ENCODE measurements around the gene DHRS9. TPM values are rescaled to one million over a fixed set of nuclear protein-coding genes. Genes with fewer than 3 reads are reported as not detected.

The DHRS9 gene
- total RNA-seq, 6 donors from 2014 or later, result 2.1 to 24.2 (median 4.6) TPM

DNA sequence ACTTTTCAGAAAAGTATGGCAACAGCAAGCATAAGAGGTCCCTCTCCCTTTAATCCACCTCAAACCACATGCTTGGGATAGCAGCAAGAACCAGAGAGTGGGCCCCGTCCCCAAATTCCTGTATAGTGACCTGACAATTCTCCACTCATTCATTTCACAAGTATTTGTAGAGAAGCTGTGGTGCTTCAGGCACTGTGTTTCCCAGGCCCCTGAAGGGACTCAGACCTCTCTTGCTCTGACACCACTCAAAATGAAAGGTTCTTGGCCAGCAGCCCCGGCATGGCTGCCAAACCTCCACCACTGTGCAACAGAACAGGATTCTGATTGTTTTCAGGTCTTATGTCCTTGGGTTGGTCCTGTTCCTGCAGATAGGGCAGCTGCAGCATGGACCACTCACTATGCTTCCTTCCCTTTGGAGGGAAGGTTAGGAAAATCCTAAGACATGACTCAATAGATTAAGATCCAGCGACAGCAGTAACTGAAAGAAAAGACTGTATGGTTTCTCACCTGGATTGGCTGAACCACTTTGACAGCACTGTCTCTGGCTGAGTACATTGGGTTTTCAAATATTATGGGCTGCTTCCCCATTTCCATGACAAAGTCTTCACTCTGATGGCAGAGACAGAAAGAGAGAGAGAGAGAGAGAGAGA lies 67.6 kb downstream of the DHRS9 start:
- DNase-seq, result no peak

DNA sequence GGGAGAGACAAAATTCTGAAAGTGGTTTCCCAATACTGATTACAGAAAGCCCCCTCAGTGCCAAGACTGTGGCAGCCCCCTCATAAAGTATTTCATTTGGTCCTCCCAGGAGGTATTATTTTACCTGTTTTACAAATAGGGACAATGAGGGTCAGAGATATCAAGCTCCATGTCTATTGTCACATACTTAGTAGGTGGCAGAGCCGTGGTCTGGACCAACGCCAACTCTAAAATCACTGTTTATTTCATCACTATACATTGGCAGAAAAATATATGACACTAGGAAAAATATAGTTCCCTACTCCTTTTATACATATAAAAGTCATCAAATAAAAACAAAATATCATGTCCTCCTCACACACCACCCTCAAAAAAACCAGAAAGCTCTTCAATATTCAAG lies 68.6 kb downstream of the DHRS9 start:
- Histone ChIP-seq H3K9me3 (no peaks in the 10 kb centered on the region), H3K27ac (no peak overlapping the region), H3K36me3 (no peaks in the 10 kb centered on the region), H3K4me3 (no peak overlapping the region), H3K4me1 (no peaks in the 10 kb centered on the region), H3K27me3 (no peaks in the 10 kb centered on the region)
- no peak for DNase-seq
- no peak for ATAC-seq (ENCODE audit: low FRiP score in 2 of 2)
- 43 to 50% methylated on average over 2 of the region's 2 CpGs for WGBS, 2 donors
- TF ChIP-seq EP300 (IDR thresholded peaks at IDR 0.05) (no peak), POLR2AphosphoS5 (IDR thresholded peaks at IDR 0.05) (no peak), POLR2A (IDR thresholded peaks at IDR 0.05) (no peak)
- TF ChIP-seq, protein P1, sequence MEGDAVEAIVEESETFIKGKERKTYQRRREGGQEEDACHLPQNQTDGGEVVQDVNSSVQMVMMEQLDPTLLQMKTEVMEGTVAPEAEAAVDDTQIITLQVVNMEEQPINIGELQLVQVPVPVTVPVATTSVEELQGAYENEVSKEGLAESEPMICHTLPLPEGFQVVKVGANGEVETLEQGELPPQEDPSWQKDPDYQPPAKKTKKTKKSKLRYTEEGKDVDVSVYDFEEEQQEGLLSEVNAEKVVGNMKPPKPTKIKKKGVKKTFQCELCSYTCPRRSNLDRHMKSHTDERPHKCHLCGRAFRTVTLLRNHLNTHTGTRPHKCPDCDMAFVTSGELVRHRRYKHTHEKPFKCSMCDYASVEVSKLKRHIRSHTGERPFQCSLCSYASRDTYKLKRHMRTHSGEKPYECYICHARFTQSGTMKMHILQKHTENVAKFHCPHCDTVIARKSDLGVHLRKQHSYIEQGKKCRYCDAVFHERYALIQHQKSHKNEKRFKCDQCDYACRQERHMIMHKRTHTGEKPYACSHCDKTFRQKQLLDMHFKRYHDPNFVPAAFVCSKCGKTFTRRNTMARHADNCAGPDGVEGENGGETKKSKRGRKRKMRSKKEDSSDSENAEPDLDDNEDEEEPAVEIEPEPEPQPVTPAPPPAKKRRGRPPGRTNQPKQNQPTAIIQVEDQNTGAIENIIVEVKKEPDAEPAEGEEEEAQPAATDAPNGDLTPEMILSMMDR (IDR thresholded peaks at IDR 0.05), result no peak

More for the DNA sequence above, 67.6 kb downstream of the DHRS9 start:
- Histone ChIP-seq H3K36me3 (no peaks in the 10 kb centered on the region), H3K27me3 (no peaks in the 10 kb centered on the region), H3K4me1 (no peaks in the 10 kb centered on the region), H3K27ac (no peak overlapping the region), H3K9me3 (no peaks in the 10 kb centered on the region), H3K4me3 (no peak overlapping the region)
- TF ChIP-seq EP300 (IDR thresholded peaks at IDR 0.05) (no peak), POLR2AphosphoS5 (IDR thresholded peaks at IDR 0.05) (no peak), POLR2A (IDR thresholded peaks at IDR 0.05) (no peak)
- TF ChIP-seq, protein P1 (IDR thresholded peaks at IDR 0.05), result no peak
- 73 to 82% methylated on average over 2 to 3 of the region's 3 CpGs for WGBS, 2 donors
- ATAC-seq (ENCODE audit: low FRiP score in 2 of 2), result no peak

DNA sequence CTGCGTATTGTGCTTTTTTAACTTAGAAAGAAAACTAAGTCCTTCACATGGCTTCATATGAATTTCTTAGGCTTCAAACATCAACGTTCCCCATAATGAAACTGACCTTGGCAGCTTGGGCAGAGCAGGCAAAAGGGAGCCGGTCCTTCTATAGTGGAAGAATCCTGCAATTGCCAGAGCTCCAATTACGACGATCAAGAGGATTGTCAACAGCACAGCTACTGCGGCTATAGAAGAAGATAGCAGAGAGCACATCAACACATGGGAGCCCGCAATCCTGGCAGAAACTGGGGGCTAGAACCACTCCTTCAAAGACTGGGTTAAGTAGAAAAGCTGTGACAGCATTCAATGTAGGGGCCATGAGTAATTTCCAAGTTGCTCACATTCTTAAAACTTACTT lies 69.8 kb downstream of the DHRS9 start:
- WGBS, 2 donors, result 74 to 86% methylated on average over 7 of the region's 7 CpGs
- no peaks in the 10 kb centered on the region for H3K27me3 ChIP-seq
- H3K36me3 ChIP-seq, result no peaks in the 10 kb centered on the region
- DNase-seq (no peak), ATAC-seq (ENCODE audit: low FRiP score in 2 of 2) (no peak)
- no peaks in the 10 kb centered on the region for H3K4me1 ChIP-seq
- no peak overlapping the region for H3K27ac ChIP-seq
- no peak for TF ChIP-seq POLR2A (IDR thresholded peaks at IDR 0.05)
- no peak for TF ChIP-seq POLR2AphosphoS5 (IDR thresholded peaks at IDR 0.05)
- TF ChIP-seq, protein P1 (IDR thresholded peaks at IDR 0.05), result no peak
- TF ChIP-seq EP300 (IDR thresholded peaks at IDR 0.05), result no peak
- H3K4me3 ChIP-seq, result no peak overlapping the region
- H3K9me3 ChIP-seq, result no peaks in the 10 kb centered on the region

DNA sequence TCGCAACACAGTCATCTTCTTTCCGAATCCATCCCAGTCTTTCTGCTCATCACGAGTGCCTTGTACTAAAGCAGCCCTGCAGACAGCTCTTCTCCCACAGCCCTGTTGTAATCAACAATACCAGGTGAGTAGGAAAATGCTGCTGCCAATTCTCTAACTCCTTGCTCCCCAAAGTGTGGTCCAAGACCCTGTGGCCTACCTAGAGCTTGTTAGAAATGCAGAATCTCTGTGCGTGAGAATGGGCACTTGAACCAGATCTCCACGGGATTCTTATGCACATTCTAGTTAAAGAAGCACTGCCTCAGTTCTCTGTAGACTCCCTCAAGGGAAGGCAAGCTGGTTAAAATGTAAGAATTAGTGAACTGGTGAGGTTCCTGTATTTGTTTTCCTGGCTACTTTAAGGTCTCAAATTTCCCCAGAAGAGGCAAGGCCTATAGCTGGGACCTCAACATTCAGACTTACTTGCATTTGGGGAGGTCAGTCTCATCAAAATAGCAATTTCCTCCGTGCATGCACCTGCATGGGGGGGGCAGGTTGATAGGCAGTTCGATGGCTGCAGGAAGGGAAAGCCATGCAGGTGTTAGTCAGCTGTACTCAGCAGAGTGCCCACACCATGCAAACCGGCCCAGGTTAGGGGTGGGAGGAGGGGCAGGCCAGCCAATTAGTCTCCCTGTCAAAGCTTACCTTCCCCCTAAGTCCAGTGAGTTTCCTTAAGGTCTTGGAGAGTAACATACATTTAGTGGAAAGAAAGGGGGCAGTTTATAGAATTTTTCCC lies 70.8 kb downstream of the DHRS9 start:
- TF ChIP-seq POLR2A (IDR thresholded peaks at IDR 0.05), result no peak
- TF ChIP-seq EP300 (IDR thresholded peaks at IDR 0.05), result no peak
- TF ChIP-seq, protein P1 (IDR thresholded peaks at IDR 0.05), result no peak
- no peak for TF ChIP-seq POLR2AphosphoS5 (IDR thresholded peaks at IDR 0.05)
- no peak for DNase-seq
- Histone ChIP-seq H3K36me3 (no peaks in the 10 kb centered on the region), H3K4me3 (no peak overlapping the region), H3K27me3 (no peaks in the 10 kb centered on the region), H3K9me3 (no peaks in the 10 kb centered on the region), H3K4me1 (no peaks in the 10 kb centered on the region), H3K27ac (no peak overlapping the region)
- 64 to 88% methylated on average over 6 to 8 of the region's 8 CpGs for WGBS, 2 donors
- no peak for ATAC-seq (ENCODE audit: low FRiP score in 2 of 2)
